Hematopoietic multipotent progenitor cell (in vitro differentiated cells): Measurements from ENCODE around the gene ARHGEF6. TPM values are rescaled to one million over a fixed set of nuclear protein-coding genes. Genes with fewer than 3 reads are reported as not detected.
A peak's percentile ranks its signal among the peaks of the same experiment; 100 is the strongest.

Source experiments
- DNase-seq, 3 donors: peaks; one replicate each; pipeline ENCODE4 v3.0.0-alpha.2; 2011 to 2015; ENCODE audit warnings: low read depth in 2 of 3, low spot score in 2 of 3
- total RNA-seq: library from RNA; depleted of rRNA; stranded (reverse); fragments of >200 nt; gene quantifications from one replicate; pipeline ENCODE4 v1.2.3, GENCODE V29; 2012

Gene ARHGEF6
- total RNA-seq, 1 donor = 72.7 TPM

DNA sequence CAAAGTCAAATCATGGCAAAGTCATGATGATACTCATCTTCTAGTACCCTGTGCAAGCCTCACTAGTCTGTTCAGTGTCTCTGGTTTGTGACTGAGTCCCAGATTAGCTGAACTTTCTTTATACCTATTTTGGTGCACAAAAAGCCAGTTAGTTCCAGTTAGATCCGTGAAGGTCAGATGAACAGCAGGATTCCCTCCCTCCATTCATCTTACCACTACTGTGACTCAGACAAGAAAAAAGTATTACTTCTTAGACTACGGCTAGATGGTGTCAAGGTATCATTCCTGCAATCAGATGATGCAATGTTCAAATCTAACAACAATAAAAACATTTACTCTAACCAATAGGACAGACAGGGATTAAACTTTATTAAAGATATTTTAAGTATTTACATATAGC lies 30.4 kb downstream of the ARHGEF6 start:
- no peak for DNase-seq

DNA sequence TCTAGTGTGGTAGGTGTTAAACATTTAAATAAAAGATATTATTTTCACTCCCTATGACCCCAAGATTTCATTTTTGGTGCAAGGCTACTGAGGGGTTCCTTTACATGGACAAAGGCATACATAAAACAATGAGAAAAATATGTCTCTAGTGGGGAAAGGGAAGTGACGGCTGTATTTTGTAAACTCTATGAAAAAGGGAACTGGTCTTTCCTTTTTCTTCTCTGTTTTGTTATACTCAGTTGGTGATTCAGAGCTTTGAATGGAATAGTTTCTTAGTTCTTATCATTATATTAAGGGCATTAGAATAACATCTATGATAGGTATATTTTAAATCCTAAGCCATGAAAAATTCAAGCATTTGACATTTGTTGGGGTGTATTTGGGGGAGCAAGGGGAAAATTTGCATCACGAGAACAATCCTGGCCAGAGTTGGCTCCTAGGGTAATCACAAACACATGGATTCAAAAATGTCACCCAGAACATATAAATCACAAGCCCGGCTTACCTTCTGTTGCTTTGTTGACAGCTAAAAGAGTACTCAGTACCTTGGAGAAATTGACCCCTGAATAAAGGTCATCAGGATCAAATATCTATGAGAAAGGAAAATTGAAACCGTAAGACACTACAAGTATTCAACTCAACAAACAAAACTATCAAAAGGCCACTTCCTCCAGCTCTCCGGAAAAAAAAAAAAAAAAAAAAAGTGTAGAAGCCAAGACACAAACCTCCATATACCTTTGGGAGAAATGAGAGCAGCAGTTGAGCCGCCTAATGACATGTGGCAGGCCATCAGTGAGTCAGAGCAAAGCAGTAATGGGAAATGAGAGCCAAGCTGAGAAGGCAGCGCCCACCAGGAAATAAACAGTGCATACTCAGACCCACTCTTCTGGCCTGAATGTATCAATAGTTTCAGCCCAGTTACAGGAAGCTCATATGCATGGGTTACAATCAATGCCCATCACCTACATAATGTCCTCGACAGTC lies 33.4 kb downstream of the ARHGEF6 start:
- DNase-seq = peak in 1 of 3 donors; percentile 45

DNA sequence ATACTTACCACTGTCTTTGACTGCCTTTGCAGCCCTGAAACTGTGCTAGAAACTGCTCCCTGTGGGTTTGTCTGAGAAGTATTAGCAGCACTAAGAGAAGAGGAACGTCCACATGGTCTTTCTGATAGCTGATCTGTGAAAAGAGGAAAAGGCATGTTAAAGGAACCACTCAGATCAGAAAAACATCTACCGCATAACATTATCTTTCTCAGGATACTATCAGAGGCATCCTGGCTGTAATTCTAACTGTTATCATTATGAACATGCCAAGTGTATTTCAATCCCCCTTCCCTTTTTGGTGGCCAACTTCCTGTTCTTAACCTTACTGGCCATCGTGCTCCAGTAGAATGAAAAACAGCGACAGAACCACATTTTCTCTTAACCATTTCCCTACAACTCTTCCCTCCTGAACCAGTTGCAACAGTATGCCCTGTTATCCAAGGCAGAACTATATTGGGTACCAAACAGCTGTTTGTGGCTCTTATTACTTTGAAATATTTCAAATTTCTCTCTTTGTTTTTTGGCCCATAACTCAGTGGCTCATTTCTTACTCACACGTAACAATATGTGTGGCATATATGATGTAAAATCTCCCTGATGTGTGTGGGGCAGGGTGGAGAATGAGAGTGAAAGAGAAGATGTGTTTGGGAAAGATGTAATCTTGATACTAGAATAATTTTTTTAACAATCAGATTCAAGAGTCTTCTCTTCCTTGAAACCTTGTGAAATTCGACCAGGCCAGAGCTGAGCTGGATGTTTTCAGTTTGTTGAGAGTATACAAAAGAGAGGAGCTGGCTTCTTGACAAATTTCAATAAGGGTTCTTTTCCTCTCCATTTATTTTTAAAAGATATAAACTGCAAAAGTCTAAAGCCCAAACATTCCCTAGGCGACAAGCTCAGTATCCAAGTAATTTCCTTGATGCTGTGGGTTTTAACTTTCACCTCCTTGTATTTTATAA lies 35.2 kb downstream of the ARHGEF6 start:
- peak in 1 of 3 donors; percentile 80 for DNase-seq

- no peak for DNase-seq
Measured at GRCh38 chrX:136742721-136743379, 37.9 kb downstream of the ARHGEF6 start.

DNA sequence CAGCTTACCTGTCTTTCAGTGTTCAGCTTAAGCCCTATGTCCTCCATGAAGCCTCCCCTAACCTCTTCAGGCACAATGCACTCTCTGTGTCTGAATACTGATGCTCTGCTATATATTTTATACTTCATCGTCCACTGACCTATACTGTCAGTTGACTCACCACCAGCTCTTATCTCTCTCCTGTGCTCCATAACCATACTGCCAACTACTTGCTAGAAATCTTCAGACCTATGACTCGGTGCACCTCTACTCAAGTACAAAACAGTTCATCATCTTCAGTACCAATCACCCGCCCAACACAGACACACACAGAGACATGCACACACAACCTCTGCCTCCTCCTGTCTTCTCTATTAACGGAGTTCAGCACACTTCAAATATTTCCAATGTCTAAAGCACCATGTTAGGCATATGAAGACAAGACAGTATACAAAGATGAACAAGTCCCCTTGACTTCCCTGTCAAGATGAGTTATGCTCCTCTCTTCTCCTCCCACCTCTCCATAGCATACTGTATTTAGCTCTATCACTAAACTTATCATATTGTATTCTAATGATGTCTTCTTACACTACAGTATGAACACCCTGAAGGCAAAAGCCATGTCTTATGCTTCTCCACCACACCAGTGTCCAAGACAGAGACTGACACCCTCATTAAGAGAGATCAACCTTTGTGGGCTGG lies 42.5 kb downstream of the ARHGEF6 start:
- no peak for DNase-seq

- DNase-seq = no peak
Measured at GRCh38 chrX:136736690-136737089, 44.0 kb downstream of the ARHGEF6 start.

GRCh38 chrX:136735601-136736000 lies 45.1 kb downstream of the ARHGEF6 start:
- DNase-seq = no peak

DNA sequence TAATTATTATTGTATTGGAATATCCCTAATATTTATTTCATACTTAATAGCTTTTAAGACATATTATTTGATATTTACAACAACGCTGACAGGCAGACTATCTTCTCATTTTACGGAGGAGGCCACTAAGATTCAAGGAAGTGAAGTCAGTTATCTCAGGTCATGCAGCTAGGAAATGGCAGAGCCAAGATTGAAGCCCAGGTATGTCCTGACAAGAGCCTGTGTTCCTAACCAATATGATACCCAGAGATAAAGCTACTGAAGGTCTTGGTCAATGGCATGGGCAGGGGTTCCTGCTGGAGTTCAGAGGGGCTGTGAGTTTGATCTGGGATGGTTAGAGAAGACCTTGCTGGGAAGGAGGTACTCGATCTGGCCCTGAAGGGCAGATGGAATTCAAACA lies 47.1 kb downstream of the ARHGEF6 start:
- no peak for DNase-seq

DNA sequence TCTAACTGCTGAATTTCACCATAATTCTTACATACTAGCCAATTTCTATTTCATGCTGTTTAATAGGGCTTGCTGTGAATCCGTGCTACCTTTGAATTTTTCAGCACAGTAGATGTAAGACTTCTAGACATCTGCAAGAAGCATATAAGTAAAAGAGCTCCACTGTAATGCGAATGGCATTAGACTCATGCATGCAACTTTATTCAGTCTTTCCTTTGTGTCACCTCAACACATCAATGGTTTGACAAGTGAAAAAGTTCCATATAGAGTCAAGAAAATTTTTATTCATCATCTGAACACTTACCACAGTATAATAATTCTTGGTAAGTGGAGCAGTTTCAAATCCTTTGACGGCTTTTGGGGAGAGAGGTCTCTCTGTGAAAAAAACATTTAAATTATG lies 48.9 kb downstream of the ARHGEF6 start:
- DNase-seq = no peak

- no peak for DNase-seq
Measured at GRCh38 chrX:136731207-136731782, 49.4 kb downstream of the ARHGEF6 start.

GRCh38 chrX:136728393-136728792 lies 52.3 kb downstream of the ARHGEF6 start:
- DNase-seq = no peak

DNA sequence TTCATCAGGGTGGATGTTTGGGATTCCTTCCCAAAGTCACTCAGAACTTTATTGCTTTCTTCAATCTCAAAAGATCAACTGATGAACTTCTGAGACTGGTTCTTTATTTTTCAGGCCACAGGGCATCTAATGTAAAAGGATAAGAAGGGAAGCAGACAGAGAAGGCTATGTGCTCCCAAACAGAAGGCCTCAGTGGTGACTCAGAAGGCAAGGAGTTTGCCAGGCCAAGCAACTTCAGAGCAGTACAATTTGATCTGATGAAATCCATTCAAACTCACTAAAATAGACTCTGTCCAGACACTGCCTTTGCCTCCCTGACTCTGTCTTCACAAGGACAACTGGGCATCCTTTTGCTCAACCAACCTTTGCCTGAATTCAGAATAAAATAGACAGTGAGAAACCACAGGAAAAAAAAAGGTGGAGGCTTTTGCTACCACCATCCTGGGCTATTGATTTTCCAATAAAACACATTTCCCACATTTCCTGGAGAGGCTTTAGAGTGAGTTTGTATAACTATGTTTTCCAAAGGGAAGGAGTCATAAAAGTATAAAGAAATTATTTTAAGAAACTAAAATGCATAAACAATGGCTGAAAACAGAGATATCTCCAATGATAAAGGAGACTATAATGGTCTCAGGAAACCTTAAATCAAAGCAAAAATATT lies 55.2 kb downstream of the ARHGEF6 start:
- no peak for DNase-seq

- no peak for DNase-seq
Measured at GRCh38 chrX:136718091-136718490, 62.6 kb downstream of the ARHGEF6 start.

DNA sequence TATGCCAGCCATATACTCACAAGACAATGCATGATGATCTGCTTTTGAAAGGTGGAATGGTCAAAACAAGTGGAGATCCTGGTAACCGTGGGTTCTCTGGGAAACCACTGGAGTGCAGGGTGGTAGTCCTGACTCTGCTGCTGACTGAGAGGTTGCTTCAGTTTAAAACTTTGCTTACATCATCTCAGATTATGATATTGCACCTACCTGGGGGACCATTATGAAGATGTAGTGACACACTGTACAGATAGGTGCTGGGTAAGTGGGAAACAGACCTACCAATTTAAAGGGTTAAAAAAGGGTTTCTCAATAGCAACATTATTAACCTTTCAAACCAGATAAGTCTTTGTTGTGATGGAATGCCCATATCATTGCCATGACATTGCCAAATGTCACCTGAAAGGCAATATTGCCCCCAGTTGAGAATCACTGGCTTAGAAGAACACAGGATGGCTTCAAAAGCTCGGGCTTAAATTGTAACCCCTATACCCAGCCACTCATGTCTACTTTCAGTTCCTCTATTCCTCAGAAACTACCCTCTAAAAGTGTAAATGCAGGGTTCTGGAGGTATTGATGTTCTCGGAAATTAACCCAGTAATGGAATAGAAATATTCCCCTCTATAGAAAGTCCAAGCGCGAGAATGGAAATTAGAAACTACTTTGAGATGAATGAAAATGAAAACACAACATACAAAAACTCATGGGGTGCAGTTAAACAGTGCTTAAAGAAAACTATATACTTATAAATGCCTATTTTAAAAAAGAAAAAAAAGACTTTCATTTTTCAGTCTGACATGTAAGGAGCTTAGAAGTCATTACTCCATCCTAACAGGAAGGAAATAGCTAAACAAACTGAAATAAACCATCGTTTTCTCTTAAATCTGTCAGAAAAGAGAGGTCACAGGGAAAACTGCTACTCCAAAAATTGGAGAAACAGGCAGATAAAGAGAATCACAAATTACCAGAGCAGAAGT lies 65.8 kb downstream of the ARHGEF6 start:
- DNase-seq = no peak

DNA sequence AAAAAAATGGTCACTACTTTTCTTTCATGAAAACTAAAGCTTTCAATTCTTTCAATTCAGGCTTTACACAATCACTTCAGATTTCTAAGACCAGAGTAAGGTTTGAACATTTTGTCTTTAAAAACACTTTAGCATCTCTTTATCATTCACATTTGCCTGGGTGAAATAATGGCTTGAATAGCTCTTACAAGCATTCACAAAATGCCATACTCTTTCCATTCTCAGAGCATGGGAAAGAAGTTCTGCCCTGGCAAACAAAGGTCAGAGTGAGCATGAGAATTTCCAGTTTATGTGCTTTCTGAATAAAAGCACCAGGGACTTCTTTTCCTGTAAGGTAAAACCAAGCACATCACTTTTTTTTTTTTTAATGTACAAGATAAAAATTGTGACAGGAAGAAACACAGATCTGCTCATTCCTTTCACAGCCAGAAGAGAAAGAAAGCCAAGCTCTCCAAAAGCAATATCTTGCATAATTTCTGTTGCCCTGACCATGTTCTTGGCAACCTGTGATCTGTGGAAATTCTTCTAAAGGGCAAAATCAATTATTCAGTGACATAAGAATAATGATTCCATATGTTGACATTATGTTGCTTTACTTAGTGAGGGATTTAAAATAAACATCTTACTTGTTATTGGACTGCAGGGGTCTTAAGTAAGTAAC lies 68.0 kb downstream of the ARHGEF6 start:
- DNase-seq = no peak

- DNase-seq = peak in 1 of 3 donors; percentile 38
Measured at GRCh38 chrX:136711147-136711546, 69.6 kb downstream of the ARHGEF6 start.

- DNase-seq = peak in 2 of 3 donors; percentile 52 to 55
Measured at GRCh38 chrX:136710325-136710951, 70.3 kb downstream of the ARHGEF6 start.
